Thyroid gland (tissue), 4 donors: ENCODE results near the gene TRIP4.

Experiments used
- CTCF ChIP-seq, 6 experiments: fragments of 200-600 bp in 3 of 6; fragments of 450-650 bp in 3 of 6; sonication (generic) in 3 of 6; IDR thresholded peaks; one replicate each; pipeline ENCODE4 v1.5.1; 2016 to 2019; ENCODE audit warnings: antibody characterized with exemption in 6 of 6, mild to moderate bottlenecking in 2 of 6, inconsistent platforms in 1 of 6, moderate library complexity in 1 of 6
- POLR2A ChIP-seq, 2 donors: fragments of 450-650 bp; IDR thresholded peaks; one replicate each; pipeline ENCODE4 v1.6.1; 2017; ENCODE audit warnings: antibody characterized with exemption in 2 of 2, mild to moderate bottlenecking in 2 of 2, moderate library complexity in 1 of 2

GRCh38 chr15:64361259-64361658 lies 26.4 kb upstream of the TRIP4 start:
- TF ChIP-seq CTCF (IDR thresholded peaks at IDR 0.05) (no peak), POLR2A (IDR thresholded peaks at IDR 0.05) (no peak)
